Suprapubic skin (tissue), 2 donors: ENCODE data around the gene CBY2.

Experiments used
- EP300 ChIP-seq: sonication (generic); formaldehyde crosslinking; IDR thresholded peaks from one replicate; pipeline ENCODE4 v1.6.1; 2017; ENCODE audit warnings: antibody characterized with exemption
- POLR2A ChIP-seq, 2 donors: fragments of 450-650 bp; IDR thresholded peaks; one replicate each; pipeline ENCODE4 v1.6.1; 2017; ENCODE audit warnings: antibody characterized with exemption in 2 of 2, mild to moderate bottlenecking in 2 of 2, moderate library complexity in 2 of 2

DNA sequence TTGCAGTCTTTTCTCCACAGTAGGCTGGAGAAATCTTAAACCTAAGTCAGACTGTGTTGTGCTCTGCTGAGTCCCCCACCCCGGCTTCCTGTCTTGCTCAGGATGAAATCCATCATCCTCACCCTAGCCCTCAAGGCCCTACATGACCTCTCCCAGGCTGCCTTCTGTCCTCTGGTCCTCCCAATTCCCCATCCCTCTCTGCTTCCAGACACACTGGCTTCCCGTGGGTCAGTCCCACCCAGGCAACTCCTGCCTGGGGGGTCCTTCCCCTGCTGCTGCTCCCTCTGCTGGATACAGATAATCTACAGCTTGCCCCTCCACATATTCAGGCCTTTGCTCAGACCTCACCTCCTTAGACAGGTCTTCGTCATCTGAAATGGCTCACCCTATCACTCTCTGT is 18.4 kb upstream of the CBY2 start:
- TF ChIP-seq POLR2A (IDR thresholded peaks at IDR 0.05), result no peak
- no peak for TF ChIP-seq EP300
